Heart left ventricle (tissue), 13 donors: ENCODE measurements around the gene TUBB8.
"Not testable (repeated sequence)": the region's sequence is repeated elsewhere in the genome, so short reads cannot be mapped to it uniquely, and the experiment has no call there.

Source experiments
- POLR2A ChIP-seq, 2 donors: fragments of 450-650 bp; IDR thresholded peaks; one replicate each; pipeline ENCODE4 v1.6.1; 2017; ENCODE audit warnings: antibody characterized with exemption in 2 of 2, mild to moderate bottlenecking in 2 of 2, moderate library complexity in 2 of 2
- TF ChIP-seq, protein P1 (sequence below), 12 donors: fragments of 200-600 bp; sonication (generic) in 4 of 12; IDR thresholded peaks; one replicate each; pipeline versions ENCODE4 v1.5.0 to v1.8.0; 2018 to 2022; ENCODE audit warnings: antibody characterized with exemption in 12 of 12, mild to moderate bottlenecking in 5 of 12
- donor health status: ischemic (EF 13 %, LVEDD 7.1; RV severe dilation, severe dysfunction).
- donor health status: DM: no; HTN: yes; CAD: no.
- donor health status: DM: no; HTN: no; CAD: no.
- donor health status: ischemic (EF 25% LVEDD 6.9; RV normal size, moderate dysfunction).
- donor health status: ischemic (EF 25% LVEDD 5.7; RV mildly dilated, moderate dysfunction).
- donor health status: ischemic (EF 35%, LVEDD 5.7; RV mildly dilated, moderate dysfunction).
- donor health status: nonischemic (EF 11% LVEDD 7.7; RV severe dilation, severe dysfunction).
- donor health status: DM: yes; HTN: yes; CAD: no.
- donor health status: PGD.
- donor health status: ischemic (EF 29% LVEDD 5.4; RV normal size, mild dysfunction).
- donor health status: nonischemic (EF 23%, LVEDD 6.1; RV moderate dilation, normal function).

DNA sequence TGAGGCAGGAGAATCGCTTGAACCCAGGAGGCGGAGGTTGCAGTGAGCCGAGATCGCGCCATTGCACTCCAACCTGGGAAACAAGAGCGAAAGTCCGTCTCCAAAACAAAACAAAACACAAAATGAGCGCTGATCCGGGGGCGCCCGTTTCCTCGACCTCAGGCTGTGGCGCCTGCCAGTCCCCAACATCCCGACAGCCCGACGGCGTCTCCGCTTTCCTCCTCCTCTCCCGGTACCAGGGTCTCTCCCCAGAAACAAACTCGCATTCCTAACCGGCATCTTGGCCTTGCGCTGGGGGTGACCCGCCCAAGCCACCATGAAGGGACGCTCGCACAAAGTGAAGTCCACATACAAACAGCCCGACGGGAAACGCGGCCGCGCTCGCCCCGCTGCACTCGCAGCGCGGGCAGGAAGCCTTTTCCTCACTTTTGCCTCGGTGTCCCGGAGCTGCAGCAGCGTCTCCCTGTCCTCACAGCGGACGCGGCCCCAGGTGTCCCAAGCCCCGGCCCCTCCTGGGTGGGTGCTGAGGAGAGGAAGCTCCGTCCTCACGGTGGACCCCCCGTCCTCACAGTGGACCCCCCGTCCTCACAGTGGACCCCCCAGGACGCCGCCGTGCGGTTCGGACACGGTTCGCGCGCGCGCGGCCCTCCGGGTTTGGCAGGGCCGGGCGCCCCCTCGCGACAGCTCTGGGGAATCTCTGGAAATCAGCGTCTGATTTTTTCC lies 24.6 kb upstream of the TUBB8 start:
- TF ChIP-seq, protein P1, sequence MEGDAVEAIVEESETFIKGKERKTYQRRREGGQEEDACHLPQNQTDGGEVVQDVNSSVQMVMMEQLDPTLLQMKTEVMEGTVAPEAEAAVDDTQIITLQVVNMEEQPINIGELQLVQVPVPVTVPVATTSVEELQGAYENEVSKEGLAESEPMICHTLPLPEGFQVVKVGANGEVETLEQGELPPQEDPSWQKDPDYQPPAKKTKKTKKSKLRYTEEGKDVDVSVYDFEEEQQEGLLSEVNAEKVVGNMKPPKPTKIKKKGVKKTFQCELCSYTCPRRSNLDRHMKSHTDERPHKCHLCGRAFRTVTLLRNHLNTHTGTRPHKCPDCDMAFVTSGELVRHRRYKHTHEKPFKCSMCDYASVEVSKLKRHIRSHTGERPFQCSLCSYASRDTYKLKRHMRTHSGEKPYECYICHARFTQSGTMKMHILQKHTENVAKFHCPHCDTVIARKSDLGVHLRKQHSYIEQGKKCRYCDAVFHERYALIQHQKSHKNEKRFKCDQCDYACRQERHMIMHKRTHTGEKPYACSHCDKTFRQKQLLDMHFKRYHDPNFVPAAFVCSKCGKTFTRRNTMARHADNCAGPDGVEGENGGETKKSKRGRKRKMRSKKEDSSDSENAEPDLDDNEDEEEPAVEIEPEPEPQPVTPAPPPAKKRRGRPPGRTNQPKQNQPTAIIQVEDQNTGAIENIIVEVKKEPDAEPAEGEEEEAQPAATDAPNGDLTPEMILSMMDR (IDR thresholded peaks at IDR 0.05) = peak; percentile 51 to 76 (median 63)
- TF ChIP-seq POLR2A (IDR thresholded peaks at IDR 0.05) = not testable (repeated sequence)
